Measurements from ENCODE around the gene KCNQ2.
A peak's percentile ranks its signal among the peaks of the same experiment; 100 is the strongest.

Gene KCNQ2

GRCh38 chr20:63354636-63355350 lies 117.7 kb downstream of the KCNQ2 start:
- peak; percentile 78 for DNase-seq

- no peak for DNase-seq
These were observed 119.6 kb downstream of the KCNQ2 start for GRCh38 chr20:63352811-63353221.

- peak; percentile 79 for DNase-seq
These were observed 120.5 kb downstream of the KCNQ2 start for GRCh38 chr20:63351811-63352591.

- DNase-seq, result no peak
These were observed 121.1 kb downstream of the KCNQ2 start for GRCh38 chr20:63351326-63351700.

GRCh38 chr20:63350597-63351325 lies 121.7 kb downstream of the KCNQ2 start:
- DNase-seq, result no peak

All from retina (tissue), 1 donor.